ENCODE results near the gene HYAL4. TPM values are rescaled to one million over a fixed set of nuclear protein-coding genes. Genes with fewer than 3 reads are reported as not detected.

The HYAL4 gene
- polyA plus RNA-seq, 1 donor from 2014 or later, result not detected

GRCh38 chr7:123872908-123873307 is 27.9 kb downstream of the HYAL4 start:
- no peak overlapping the region for H3K27ac ChIP-seq (ENCODE audit: low read length)
- H2AFZ ChIP-seq (ENCODE audit: low read depth, low read length), result no peak overlapping the region
- no peaks in the 10 kb centered on the region for H3K36me3 ChIP-seq (ENCODE audit: insufficient read depth, low read length)
- TF ChIP-seq SMC3 (conservative IDR thresholded peaks at IDR 0.05; ENCODE audit: poor library complexity) (no peak), POLR2AphosphoS5 (IDR thresholded peaks at IDR 0.05) (no peak), RAD21 (conservative IDR thresholded peaks at IDR 0.05) (no peak), MXI1 (conservative IDR thresholded peaks at IDR 0.05; ENCODE audit: poor library complexity, severe bottlenecking) (no peak), EZH2 (IDR thresholded peaks at IDR 0.05; ENCODE audit: borderline replicate concordance, insufficient read depth, low read length, poor library complexity, severe bottlenecking) (no peak), CTCF (IDR thresholded peaks at IDR 0.05; ENCODE audit: poor library complexity, severe bottlenecking) (no peak), REST (IDR thresholded peaks at IDR 0.05; ENCODE audit: borderline replicate concordance) (no peak), TAF1 (IDR thresholded peaks at IDR 0.05; ENCODE audit: low read depth) (no peak), EP300 (conservative IDR thresholded peaks at IDR 0.05; ENCODE audit: poor library complexity, severe bottlenecking) (no peak)
- H3K9me2 ChIP-seq (ENCODE audit: insufficient read depth, low read length), result no peaks in the 10 kb centered on the region
- no peaks in the 10 kb centered on the region for H4K20me1 ChIP-seq (ENCODE audit: insufficient read depth)
- H3K4me3 ChIP-seq (ENCODE audit: low read length), result no peak overlapping the region
- H3K9me3 ChIP-seq (ENCODE audit: low read length), result no peaks in the 10 kb centered on the region
- H3K4me2 ChIP-seq (ENCODE audit: low read length), result no peak overlapping the region
- H3F3A ChIP-seq (ENCODE audit: insufficient read depth, low read length, poor library complexity, severe bottlenecking), result peaks cover 5% of the 10 kb centered on the region
- H3K79me2 ChIP-seq (replicated peaks; ENCODE audit: insufficient read depth, low read length), result no peaks in the 10 kb centered on the region
- H3K27me3 ChIP-seq (ENCODE audit: insufficient read depth, low read depth, low read length), result no peaks in the 10 kb centered on the region
- no peak overlapping the region for H3K9ac ChIP-seq (ENCODE audit: low read length)

GRCh38 chr7:123876557-123877256 is 31.7 kb downstream of the HYAL4 start:
- H3K9me2 ChIP-seq (ENCODE audit: insufficient read depth, low read length), result no peaks in the 10 kb centered on the region

More at GRCh38 chr7:123876557-123877256, 31.7 kb downstream of the HYAL4 start:
- no peaks in the 10 kb centered on the region for H4K20me1 ChIP-seq (ENCODE audit: insufficient read depth)
- H3K27me3 ChIP-seq (ENCODE audit: insufficient read depth, low read depth, low read length), result no peaks in the 10 kb centered on the region
- H3K9ac ChIP-seq (ENCODE audit: low read length), result peak overlapping the region; percentile 24
- no peaks in the 10 kb centered on the region for H3K79me2 ChIP-seq (replicated peaks; ENCODE audit: insufficient read depth, low read length)
- H2AFZ ChIP-seq (ENCODE audit: low read depth, low read length), result peak overlapping the region; percentile 15
- no peaks in the 10 kb centered on the region for H3K36me3 ChIP-seq (ENCODE audit: insufficient read depth, low read length)
- H3K4me3 ChIP-seq (ENCODE audit: low read length), result peak overlapping the region; percentile 26
- peaks cover 5% of the 10 kb centered on the region for H3F3A ChIP-seq (ENCODE audit: insufficient read depth, low read length, poor library complexity, severe bottlenecking)
- no peaks in the 10 kb centered on the region for H3K9me3 ChIP-seq (ENCODE audit: low read length)
- H3K27ac ChIP-seq (ENCODE audit: low read length), result peak overlapping the region; percentile 83
- TF ChIP-seq EZH2 (IDR thresholded peaks at IDR 0.05; ENCODE audit: borderline replicate concordance, insufficient read depth, low read length, poor library complexity, severe bottlenecking) (no peak), RAD21 (conservative IDR thresholded peaks at IDR 0.05) (peak; percentile 27), CTCF (IDR thresholded peaks at IDR 0.05; ENCODE audit: poor library complexity, severe bottlenecking) (no peak), REST (IDR thresholded peaks at IDR 0.05; ENCODE audit: borderline replicate concordance) (peak; percentile 86), POLR2AphosphoS5 (IDR thresholded peaks at IDR 0.05) (peak; percentile 81), MXI1 (conservative IDR thresholded peaks at IDR 0.05; ENCODE audit: poor library complexity, severe bottlenecking) (no peak), EP300 (conservative IDR thresholded peaks at IDR 0.05; ENCODE audit: poor library complexity, severe bottlenecking) (peak; percentile 96), SMC3 (conservative IDR thresholded peaks at IDR 0.05; ENCODE audit: poor library complexity) (peak; percentile 21), TAF1 (IDR thresholded peaks at IDR 0.05; ENCODE audit: low read depth) (no peak)
- peak overlapping the region; percentile 61 for H3K4me2 ChIP-seq (ENCODE audit: low read length)
